HG02840 (cell line): Measurements from ENCODE around the gene EXOC6B.

Experiments
- ATAC-seq: cut with Tn5 transposase; IDR thresholded peaks from one replicate; pipeline ENCODE4 v1.9.1; 2021; ENCODE audit warnings: mild to moderate bottlenecking, moderate library complexity, moderate number of reproducible peaks; ENCODE audit not compliant: unreplicated experiment, low FRiP score

Gene EXOC6B

DNA sequence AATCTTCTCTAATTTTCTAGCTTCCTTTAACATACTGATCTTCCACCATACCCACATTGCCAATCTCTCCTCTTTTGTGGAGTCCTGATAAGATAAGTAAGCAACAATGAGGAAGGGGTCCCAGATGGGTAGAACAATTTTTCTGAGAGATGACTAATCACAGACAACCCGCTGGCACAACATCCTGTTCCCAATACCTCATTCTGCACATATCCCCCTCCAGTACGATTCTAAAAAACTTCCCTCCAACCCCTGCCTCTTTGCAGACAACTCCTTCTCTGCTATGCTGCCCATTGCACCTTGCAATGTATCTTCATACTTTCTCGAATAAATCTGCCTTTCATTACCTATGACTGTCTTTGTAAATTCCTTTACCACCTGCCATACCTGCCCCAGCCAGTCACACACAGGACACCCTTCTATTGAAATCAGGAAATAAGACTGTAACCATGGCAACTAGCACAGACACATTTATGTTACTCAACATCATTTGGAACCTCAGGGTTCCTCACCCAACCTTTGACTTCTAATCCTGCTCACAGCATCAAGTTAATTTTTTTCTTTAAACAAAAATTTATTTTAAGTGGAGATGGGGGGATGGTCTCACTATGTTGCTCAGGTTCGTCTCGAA, 7.4 kb upstream of the EXOC6B start:
- no peak for ATAC-seq

DNA sequence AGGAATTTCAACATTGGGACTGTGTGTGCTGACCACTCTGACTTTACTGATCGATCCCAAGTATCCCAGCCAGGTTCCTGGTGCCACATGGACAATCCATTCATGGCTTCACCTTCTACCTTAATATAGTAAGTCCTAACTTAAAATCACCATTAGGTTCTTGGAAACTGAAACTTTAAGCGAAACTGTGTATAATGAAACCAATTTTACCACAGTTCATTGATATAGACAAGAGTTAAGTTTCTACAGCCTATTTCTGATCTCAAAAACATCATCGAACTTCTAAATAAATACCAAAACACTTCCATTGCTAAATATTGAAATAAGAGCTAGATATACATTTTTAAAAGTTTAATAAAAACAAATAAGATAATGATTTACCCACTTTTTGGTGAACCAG, 4.4 kb upstream of the EXOC6B start:
- ATAC-seq: no peak

DNA sequence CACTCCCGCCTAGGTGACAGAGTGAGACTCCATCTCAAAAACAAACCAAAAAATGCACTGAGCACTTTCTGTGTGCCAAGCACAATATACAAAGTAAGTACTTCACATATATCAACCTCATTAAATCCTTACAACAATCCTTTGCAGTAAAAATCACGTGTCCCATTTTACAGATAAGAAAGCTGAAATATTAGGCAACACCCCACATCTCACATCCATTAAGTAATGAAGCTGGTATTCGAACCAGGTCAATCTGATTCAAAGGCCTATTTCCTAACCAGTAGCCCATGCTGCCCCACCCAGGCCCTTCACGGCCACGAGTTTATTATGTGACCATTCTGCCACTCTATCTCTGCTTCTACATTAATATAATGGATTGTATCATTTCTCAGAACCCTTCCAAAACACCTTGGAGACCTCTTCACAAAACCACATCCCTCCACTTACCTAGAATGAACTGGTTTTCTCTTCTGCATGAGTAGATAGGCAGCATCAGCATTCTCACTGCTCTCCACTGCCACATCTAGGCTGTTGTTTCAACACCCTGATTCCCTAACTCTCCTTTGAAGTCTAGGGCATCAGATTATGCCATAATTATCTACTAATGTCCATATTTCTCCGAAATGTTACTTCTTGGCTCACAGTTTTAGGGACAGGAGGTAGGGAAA, 3.1 kb upstream of the EXOC6B start:
- no peak for ATAC-seq

DNA sequence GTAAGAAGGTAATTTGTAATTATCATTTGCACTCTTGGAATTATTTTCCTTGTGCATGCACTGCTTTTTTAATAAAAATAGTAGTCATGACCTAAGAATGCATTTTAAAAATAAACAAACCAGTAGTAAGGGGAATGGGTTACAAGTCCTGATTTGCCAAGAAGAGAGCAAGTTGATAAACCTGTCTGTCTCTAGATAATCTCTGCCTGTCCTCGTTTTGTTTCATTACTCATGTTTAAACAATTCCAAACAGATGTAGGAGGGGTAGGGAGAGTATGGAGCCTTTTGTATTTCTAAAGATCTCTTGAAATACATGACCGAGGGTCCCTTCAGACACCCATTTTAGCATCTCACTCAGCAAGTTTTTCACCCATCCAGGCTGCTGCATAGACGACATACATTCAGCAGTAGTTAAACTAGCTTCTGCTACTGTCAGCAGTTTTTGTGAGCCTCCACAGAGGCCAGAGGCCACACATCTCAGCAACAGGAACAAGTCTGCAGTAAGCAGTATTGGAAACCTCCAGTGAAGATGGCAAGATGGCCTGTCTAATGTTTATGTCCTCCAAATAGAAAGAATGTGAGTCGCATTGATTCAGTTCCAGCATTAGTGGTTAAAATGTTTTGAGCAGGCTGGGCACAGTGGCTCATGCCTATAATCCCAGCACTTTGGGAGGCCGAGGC, 2.3 kb upstream of the EXOC6B start:
- no peak for ATAC-seq

DNA sequence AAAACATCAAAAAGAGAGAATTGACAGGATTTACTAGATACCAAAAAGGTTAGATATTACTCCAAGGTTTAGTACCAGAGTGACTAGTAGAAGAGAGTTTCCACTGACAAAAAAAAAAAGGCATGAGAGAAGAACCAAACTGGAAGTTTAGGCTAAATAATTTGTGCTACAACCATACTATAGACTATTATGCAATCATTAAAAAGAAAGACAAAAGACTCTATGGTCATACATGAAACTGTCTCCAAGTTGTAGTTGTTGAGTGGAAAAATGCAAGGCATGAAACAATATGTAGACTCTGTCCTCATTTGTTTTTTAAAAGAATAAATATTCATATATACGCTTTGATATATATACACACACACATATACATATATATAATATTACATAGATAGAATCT, 1.7 kb upstream of the EXOC6B start:
- no peak for ATAC-seq

DNA sequence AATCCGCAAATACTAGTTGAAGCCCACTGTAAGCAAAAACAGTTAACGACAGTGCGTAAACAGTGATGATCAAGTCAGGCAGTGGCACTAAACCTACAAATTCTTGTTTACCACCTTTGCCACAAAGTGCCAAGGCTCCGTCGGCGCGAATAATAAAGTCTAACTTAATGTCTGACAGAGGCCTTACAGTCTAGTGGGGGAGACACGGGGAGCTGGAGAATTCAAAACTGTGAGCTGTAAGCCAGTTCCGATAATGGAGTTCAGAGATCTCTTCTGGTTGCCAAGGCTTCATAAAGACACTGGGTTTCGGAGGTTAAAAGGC, 284 bp upstream of the EXOC6B start:
- no peak for ATAC-seq

DNA sequence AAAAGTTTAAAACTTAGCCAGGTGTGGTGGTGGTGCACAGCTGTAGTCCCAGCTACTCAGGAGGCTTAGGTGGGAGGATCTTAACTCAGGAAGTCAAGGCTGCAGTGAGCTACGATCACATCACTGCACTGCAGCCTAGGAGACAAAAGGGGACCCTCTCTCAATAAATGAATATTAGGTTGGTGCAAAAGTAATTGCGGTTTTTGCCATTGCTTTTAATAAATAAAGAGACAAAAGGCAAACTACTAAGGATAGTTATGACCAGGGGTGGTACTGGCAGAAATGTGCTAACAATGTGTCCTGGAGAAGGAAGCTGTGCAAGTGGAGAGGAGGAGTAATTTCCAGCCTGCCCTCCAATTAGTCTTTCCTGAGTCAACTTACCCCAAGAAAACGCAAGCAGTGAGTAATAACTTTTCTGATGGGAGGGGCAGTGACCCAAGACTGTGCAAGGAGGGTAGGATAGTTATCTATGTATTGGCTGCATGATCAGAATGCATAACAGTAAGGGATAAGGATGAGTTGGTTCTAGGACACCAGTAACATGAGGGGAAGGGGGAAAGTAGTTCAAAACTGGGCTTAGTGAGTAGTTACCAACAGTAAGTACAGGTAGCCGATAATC, 1.5 kb downstream of the EXOC6B start:
- ATAC-seq: no peak

DNA sequence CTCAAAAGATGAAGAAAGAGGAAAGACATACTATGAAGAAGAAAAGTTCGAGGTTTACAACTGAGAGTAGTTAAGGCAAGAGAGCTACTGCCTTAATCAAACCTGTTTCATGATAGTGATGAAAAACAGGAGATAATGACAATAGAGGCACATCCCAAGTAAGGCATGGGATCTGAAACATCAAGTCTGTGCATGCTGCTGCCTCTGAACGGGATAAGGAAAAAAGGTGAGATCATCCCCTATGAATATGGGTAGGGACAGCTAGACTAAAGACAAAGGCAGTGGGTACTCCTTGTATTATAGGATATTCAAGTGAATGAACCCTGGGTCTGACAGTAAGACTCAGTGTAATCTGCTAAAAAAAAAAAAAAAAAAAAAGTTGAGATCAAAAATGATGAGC, 3.0 kb downstream of the EXOC6B start:
- ATAC-seq: no peak

DNA sequence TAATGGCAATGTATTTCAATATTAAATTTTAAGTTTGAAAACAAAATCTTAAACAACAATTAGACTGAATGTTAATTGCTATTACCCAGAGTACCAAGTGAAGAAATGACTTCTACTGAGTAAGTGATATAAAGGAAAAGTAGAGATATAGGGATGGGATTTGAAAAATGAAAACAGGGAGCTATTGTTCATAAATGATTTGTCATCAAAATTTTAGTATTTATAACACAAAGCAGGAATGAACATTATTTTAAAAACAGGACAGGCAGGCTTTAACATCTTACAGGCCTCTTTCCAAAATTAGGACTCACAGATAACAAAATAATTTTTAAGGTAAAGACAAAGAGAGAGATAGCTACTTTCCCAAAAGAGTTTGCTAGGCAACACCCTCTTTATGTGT, 3.9 kb downstream of the EXOC6B start:
- ATAC-seq: no peak

DNA sequence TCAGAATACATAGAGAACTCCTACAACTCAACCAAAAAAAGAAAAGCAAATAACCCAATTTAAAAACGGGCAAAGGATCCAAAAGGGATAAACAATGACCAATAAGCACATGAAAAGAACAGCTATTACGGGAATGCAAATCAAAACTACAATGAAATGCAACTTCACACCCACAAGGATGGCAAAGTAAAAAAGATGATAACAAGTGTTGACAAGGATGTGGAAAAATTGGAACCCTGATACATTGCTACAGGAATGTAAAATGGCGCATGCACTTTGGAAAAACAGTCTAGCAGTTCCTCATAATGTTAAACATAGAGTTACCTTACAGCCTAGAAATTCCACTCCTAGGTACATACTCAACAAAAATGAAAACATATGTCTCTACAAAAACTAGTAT, 4.7 kb downstream of the EXOC6B start:
- ATAC-seq: no peak

DNA sequence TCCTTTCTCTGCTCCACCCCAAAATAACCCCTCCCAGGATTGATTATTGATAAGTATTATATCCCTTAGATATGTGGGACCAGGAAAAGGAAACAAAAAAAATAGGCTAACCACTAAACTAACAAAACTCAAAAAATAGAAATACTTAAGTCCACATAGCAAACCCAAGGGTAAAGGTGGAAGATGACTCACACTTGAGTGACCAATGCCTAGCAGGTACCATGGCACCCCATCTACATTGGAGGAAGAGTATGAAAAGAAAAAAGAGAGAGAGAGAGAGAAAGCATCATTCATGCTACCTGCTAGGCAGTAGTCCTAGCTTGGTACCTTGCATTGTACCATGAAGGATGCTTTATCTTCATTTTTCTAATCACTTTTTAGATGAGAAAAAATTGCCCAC, 6.3 kb downstream of the EXOC6B start:
- ATAC-seq: no peak

DNA sequence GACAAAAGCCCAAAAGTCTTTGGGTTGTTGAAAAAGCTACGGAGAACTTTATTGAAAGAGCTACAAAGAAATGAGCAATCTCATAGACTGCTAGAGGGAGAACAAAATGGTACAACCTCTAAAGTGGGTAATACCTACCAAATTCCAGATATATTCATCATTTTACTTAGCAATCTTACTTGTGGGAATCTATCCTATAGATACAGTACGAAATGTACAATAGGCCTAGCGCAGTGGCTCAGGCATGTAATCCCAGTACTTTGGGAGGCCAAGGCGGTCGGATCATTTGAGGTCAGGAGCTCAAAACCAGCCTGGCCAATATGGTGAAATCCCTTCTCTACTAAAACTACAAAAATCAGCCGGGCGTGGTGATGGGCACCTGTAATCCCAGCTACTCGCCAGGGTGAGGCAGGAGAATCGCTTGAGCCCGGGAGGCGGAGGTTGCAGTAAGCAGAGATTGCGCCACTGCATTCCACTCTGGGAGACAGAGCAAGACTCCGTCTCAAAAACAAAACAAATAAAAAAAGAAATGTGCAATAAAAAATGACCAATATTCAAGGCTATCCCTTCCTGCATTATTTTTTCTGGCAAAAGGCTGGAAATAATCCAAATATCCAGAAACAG, 10.1 kb downstream of the EXOC6B start:
- no peak for ATAC-seq

DNA sequence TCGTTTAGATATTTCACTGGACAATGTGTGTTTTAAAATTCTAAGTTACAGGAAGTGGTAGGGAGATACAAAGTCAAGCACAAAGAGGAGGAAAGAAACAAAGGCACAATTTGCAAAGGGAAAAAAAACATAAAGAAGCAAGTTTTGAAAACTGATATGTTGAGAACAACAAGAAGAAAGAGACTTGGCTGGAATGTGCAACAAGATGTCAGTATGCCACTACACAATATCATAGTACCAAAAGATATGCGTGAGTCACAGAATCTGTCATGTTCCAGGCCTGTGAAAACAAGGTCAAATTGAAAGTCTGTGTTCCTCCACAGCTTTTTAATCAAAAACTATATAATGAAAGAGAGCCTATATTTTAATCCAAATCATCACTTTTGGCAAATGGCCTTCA, 12.0 kb downstream of the EXOC6B start:
- ATAC-seq: no peak

DNA sequence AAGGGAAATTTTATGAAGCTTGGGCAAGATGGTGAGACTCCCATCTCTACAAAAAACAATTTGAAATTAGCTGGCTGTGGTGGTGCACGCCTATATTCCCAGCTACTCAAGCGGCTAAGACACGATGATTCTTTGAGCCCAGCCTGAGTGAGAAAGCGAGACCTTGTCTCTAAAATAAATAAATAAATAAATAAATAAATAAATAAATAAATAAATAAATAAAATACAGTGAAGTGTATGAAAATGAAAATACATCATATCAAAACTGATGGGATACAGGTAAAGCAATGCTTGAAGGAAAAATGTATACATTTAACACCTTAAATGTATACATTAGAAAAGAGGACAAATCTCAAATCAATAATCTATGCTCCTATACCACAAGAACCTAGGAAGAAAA, 15.7 kb downstream of the EXOC6B start:
- ATAC-seq: no peak

DNA sequence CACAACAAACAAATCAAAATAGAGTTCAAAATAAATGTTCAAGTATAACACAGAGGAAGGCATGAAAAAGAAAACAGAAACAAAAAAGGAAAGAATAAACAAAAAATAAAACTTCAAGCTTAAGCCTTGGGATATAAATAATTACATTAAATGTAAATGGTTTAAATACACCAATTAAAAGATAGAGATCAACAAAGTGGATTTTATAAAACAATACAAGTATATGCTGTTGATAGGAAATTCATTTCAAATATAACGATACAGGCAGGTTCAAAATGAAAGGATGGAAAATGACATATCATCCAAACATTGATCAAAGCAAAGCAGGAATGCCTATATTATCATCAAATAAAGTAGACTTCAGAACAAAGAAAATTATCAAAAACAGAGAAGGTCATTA, 16.7 kb downstream of the EXOC6B start:
- no peak for ATAC-seq

DNA sequence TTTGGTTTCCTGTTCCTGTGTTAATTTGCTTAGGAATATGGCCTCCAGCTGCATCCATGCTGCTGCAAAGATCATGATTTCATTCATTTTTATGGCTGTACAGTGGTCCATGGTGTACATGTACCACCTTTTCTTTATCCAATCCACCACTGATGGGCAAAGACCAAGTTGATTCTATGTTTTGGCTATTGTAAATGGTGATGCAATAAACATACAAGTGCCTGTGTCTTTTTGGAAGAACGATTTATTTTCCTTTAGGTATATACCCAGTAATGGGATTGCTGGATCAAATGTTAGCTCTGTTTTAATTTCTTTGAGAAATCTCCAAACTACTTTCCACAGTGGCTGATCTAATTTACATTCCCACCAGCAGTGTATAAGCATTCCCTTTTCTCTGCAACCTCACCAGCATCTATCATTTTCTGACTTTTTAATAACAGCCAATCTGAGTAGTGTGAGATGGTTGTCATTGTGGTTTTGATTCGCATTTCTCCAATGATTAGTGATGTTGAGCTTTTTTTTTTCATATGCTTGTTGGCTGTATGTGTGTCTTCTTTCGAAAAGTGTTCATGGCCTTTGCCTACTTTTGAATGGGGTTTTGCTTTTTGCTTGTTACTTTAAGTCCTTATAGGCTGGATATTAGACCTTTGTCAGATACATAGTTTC, 19.4 kb downstream of the EXOC6B start:
- ATAC-seq: no peak

DNA sequence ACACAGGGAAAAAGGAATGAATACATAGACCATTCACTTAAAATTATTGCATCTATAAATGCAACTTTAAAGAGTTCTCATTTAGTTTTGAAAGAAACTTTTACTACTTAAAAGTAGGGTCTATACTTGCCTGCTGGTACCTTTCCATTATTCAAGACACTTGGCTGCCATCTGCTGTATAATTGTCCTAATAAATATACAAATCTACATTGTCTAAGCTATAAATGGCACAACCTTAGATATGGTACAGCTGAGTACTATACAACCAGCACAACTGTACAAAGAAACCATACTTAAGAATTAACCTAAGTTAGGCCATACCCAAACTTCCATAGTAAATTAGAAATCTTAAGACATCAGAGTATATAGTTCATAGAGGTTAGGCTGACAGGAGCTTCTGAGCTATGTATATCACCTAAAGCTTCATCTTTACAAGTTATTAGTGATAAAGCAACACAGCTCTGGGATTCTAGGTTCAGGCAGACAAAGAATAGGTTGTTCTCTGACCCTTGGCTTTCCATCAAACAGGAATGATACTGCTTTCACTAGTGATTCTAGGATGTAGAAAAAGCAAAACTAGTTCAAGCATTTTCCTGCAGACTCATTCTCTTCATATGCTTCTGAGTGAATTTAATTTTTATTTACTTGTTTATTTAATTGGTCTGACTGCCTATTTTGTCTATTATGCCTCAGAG, 22.1 kb downstream of the EXOC6B start:
- no peak for ATAC-seq

DNA sequence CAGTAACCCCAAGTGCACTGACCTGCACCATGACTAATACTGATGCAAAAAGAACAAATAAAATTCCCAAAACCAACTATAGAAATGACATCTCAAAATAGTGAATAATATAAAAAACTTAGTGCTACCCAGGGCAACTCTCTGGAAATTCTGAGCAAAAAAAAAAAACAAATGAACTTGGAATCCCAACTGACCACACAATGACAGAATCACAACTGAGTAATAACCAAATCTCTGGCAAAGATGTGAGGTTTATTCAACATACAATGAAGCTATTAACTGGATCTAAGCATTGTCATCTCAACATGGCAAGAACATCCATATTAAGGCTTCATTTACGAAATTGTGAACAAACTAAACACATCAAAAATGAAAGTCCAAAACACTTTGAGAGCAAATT, 22.7 kb downstream of the EXOC6B start:
- ATAC-seq: no peak

DNA sequence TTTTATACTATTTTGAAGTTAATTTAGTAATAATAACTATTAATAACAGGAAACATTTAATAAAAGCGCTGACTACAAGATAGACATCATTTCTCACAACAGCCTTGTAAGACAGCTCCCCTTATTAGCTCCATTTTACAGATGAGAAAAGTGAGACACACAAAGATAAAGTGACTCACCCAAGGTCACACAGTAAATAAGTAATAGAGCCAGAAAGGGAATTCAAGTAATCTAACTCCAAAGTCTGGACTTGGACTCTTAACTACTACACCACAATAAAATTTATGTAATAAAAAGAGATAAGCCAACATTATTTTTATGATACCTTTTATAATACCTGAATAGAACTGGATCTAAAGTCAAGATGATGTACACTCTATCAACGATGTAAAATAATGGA, 25.3 kb downstream of the EXOC6B start:
- no peak for ATAC-seq

DNA sequence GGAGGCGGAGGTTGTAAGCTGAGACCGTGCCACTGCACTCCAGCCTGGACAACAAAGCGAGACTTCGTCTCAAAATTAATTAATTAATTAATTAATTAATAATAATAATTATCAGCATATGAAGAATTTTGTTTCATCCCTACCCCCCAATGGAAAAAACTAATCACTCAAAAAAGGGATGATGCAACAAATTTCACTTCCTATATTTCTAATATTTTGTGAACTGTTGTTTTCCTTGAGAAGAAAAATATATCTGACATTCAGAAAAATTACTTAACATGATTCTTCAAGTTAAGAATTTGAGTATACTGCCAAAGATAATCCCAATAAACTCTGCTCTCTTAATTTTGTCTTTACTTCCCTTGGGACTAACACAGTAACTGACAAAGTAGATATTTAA, 28.1 kb downstream of the EXOC6B start:
- no peak for ATAC-seq
